GM12873 (cell line): ENCODE measurements around the gene KCNN2.

ENCODE experiments used
- CTCF ChIP-seq: IDR thresholded peaks from 2 replicates; pipeline ENCODE4 v1.5.1; 2012; ENCODE audit warnings: low read depth, mild to moderate bottlenecking, moderate library complexity, low read length, control low read depth; ENCODE audit not compliant: insufficient read depth; ENCODE audit errors: missing control alignments

Gene KCNN2

GRCh38 chr5:114438471-114438870, 76.6 kb downstream of the KCNN2 start:
- no peak for TF ChIP-seq CTCF

GRCh38 chr5:114447084-114447773, 85.4 kb downstream of the KCNN2 start:
- peak; percentile 46 for TF ChIP-seq CTCF

- TF ChIP-seq CTCF = no peak
These were observed 86.6 kb downstream of the KCNN2 start for GRCh38 chr5:114448481-114448880.

- TF ChIP-seq CTCF = peak; percentile 91
These were observed 88.1 kb downstream of the KCNN2 start for GRCh38 chr5:114449860-114450421.

DNA sequence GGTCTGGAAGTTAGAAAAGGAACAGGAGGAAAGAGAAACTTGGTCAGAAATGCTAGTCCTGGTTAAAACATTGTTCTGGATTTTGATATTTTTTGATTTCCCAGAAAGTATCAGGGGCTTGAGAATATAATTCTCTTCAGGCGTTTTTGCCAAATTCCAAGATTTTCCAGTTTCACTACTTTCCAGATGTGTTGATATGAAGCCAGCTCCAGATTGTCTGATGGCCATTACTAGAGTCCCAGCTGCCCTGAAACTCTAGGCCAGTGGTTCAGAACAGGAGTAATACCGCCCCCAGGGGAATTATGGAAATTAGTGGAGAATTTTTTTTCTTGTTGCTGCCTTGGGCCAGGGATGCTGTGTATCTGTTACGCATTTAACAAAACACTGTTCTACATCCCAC, 88.6 kb downstream of the KCNN2 start:
- no peak for TF ChIP-seq CTCF

GRCh38 chr5:114458726-114459125, 96.9 kb downstream of the KCNN2 start:
- no peak for TF ChIP-seq CTCF

- no peak for TF ChIP-seq CTCF
These were observed 105.3 kb downstream of the KCNN2 start for GRCh38 chr5:114467171-114467570.
